Activated T-helper 1 cell treated with anti-CD3 and anti-CD28 coated beads, Interleukin-12 subunit alpha, Interleukin-12 subunit beta, Interleukin-2, Interleukin-4 antibody, amounts not matched to agents 30 ng/mL and 10 ng/mL and 1 ng/mL, durations not matched to agents 14 hours and 24 hours and 36 hours (primary cell): ENCODE data around the gene CHRNB1. TPM values are rescaled to one million over a fixed set of nuclear protein-coding genes. Genes with fewer than 3 reads are reported as not detected.
"Not testable (repeated sequence)": the region's sequence is repeated elsewhere in the genome, so short reads cannot be mapped to it uniquely, and the experiment has no call there.

ENCODE experiments used
- DNase-seq: peaks from one replicate; pipeline ENCODE4 v3.0.0; 2021; ENCODE audit warnings: low spot score
- H3K27ac Mint-ChIP-seq: one replicate; pipeline ENCODE4 v1.8.0; 2021; ENCODE audit warnings: mild to moderate bottlenecking, mixed read lengths
- H3K27me3 Mint-ChIP-seq: one replicate; pipeline ENCODE4 v1.8.0; 2022; ENCODE audit warnings: mild to moderate bottlenecking, moderate library complexity, mixed read lengths; ENCODE audit not compliant: insufficient read depth
- H3K36me3 Mint-ChIP-seq: one replicate; pipeline ENCODE4 v1.8.0; 2021; ENCODE audit warnings: low read depth, mixed read lengths
- H3K4me1 Mint-ChIP-seq: one replicate; pipeline ENCODE4 v1.8.0; 2021; ENCODE audit warnings: low read depth, mixed read lengths
- H3K4me3 Mint-ChIP-seq: one replicate; pipeline ENCODE4 v1.8.0; 2021; ENCODE audit warnings: mild to moderate bottlenecking, moderate library complexity, mixed read lengths
- H3K9me3 Mint-ChIP-seq: one replicate; pipeline ENCODE4 v1.8.0; 2021; ENCODE audit warnings: mixed read lengths
- intact Hi-C: fragments of 100-400 bp; cut with micrococcal nuclease; formaldehyde crosslinking; loops from one replicate; pipeline ENCODE4 v1.15.1; 2024
- total RNA-seq: library from RNA; stranded (reverse); gene quantifications from 2 replicates; pipeline ENCODE4 v1.2.3, GENCODE V29; 2022

The CHRNB1 gene
- total RNA-seq, 1 donor from 2014 or later = 6.6 TPM

GRCh38 chr17:7467498-7467897 is 22.6 kb downstream of the CHRNB1 start:
- H3K27me3 Mint-ChIP-seq = no peaks in the 10 kb centered on the region
- DNase-seq = no peak
- intact Hi-C loops = no loop called here
- no peak overlapping the region for H3K4me3 Mint-ChIP-seq
- peaks cover 4% of the 10 kb centered on the region for H3K36me3 Mint-ChIP-seq
- no peak overlapping the region for H3K27ac Mint-ChIP-seq
- peaks cover 17% of the 10 kb centered on the region for H3K4me1 Mint-ChIP-seq
- H3K9me3 Mint-ChIP-seq = no peaks in the 10 kb centered on the region

- no peaks in the 10 kb centered on the region for H3K27me3 Mint-ChIP-seq
- intact Hi-C loops = no loop called here
- peaks cover 17% of the 10 kb centered on the region for H3K4me1 Mint-ChIP-seq
- no peak overlapping the region for H3K27ac Mint-ChIP-seq
- no peaks in the 10 kb centered on the region for H3K9me3 Mint-ChIP-seq
- peaks cover 2% of the 10 kb centered on the region for H3K36me3 Mint-ChIP-seq
- no peak for DNase-seq
- H3K4me3 Mint-ChIP-seq = no peak overlapping the region
Measured at GRCh38 chr17:7468290-7468689, 23.4 kb downstream of the CHRNB1 start.

- no peak overlapping the region for H3K27ac Mint-ChIP-seq
- peaks cover 17% of the 10 kb centered on the region for H3K4me1 Mint-ChIP-seq
- H3K9me3 Mint-ChIP-seq = no peaks in the 10 kb centered on the region
- intact Hi-C loops = no loop called here
- no peaks in the 10 kb centered on the region for H3K27me3 Mint-ChIP-seq
- DNase-seq = no peak
- no peak overlapping the region for H3K4me3 Mint-ChIP-seq
- H3K36me3 Mint-ChIP-seq = peaks cover 2% of the 10 kb centered on the region
Measured at GRCh38 chr17:7468804-7469389, 24.0 kb downstream of the CHRNB1 start.

- H3K27me3 Mint-ChIP-seq, H3K9me3 Mint-ChIP-seq, intact Hi-C loops, H3K27ac Mint-ChIP-seq, H3K4me3 Mint-ChIP-seq, DNase-seq, H3K36me3 Mint-ChIP-seq: not testable (repeated sequence)
- peaks cover 17% of the 10 kb centered on the region for H3K4me1 Mint-ChIP-seq
Measured at GRCh38 chr17:7469843-7470242, 25.0 kb downstream of the CHRNB1 start.

GRCh38 chr17:7470457-7470973 is 25.7 kb downstream of the CHRNB1 start:
- H3K27ac Mint-ChIP-seq, H3K36me3 Mint-ChIP-seq, H3K27me3 Mint-ChIP-seq, H3K4me3 Mint-ChIP-seq, H3K9me3 Mint-ChIP-seq, DNase-seq, intact Hi-C loops: not testable (repeated sequence)
- H3K4me1 Mint-ChIP-seq = peaks cover 17% of the 10 kb centered on the region

- intact Hi-C loops = no loop called here
- Mint-ChIP-seq H3K9me3 (no peaks in the 10 kb centered on the region), H3K4me3 (no peak overlapping the region), H3K4me1 (peaks cover 26% of the 10 kb centered on the region), H3K27me3 (no peaks in the 10 kb centered on the region), H3K27ac (no peak overlapping the region), H3K36me3 (no peaks in the 10 kb centered on the region)
- DNase-seq = no peak
Measured at GRCh38 chr17:7471729-7472128, 26.9 kb downstream of the CHRNB1 start.

GRCh38 chr17:7474767-7475166 is 29.9 kb downstream of the CHRNB1 start:
- H3K9me3 Mint-ChIP-seq, intact Hi-C loops, DNase-seq, H3K27ac Mint-ChIP-seq, H3K27me3 Mint-ChIP-seq, H3K4me3 Mint-ChIP-seq, H3K36me3 Mint-ChIP-seq: not testable (repeated sequence)
- H3K4me1 Mint-ChIP-seq = peaks cover 41% of the 10 kb centered on the region

GRCh38 chr17:7475764-7476422 is 31.0 kb downstream of the CHRNB1 start:
- Mint-ChIP-seq H3K4me3 (no peak overlapping the region), H3K27me3 (no peaks in the 10 kb centered on the region), H3K9me3 (no peaks in the 10 kb centered on the region), H3K27ac (no peak overlapping the region), H3K36me3 (peaks cover 2% of the 10 kb centered on the region), H3K4me1 (peaks cover 47% of the 10 kb centered on the region)
- intact Hi-C loops = no loop called here
- DNase-seq = no peak

GRCh38 chr17:7476494-7476893 is 31.6 kb downstream of the CHRNB1 start:
- Mint-ChIP-seq H3K9me3 (no peaks in the 10 kb centered on the region), H3K27ac (peak overlapping the region; percentile 11), H3K36me3 (peaks cover 2% of the 10 kb centered on the region), H3K27me3 (no peaks in the 10 kb centered on the region), H3K4me3 (no peak overlapping the region), H3K4me1 (peaks cover 46% of the 10 kb centered on the region)
- DNase-seq = no peak
- intact Hi-C loops = no loop called here

GRCh38 chr17:7476951-7477350 is 32.1 kb downstream of the CHRNB1 start:
- Mint-ChIP-seq H3K36me3 (peaks cover 2% of the 10 kb centered on the region), H3K9me3 (no peaks in the 10 kb centered on the region), H3K27ac (no peak overlapping the region), H3K4me1 (peaks cover 44% of the 10 kb centered on the region), H3K4me3 (peak overlapping the region; percentile 19), H3K27me3 (no peaks in the 10 kb centered on the region)
- intact Hi-C loops = no loop called here
- no peak for DNase-seq

- Mint-ChIP-seq H3K27me3 (no peaks in the 10 kb centered on the region), H3K4me3 (peak overlapping the region; percentile 91), H3K4me1 (peaks cover 43% of the 10 kb centered on the region), H3K27ac (peak overlapping the region; percentile 91), H3K36me3 (peaks cover 2% of the 10 kb centered on the region), H3K9me3 (no peaks in the 10 kb centered on the region)
- no peak for DNase-seq
- intact Hi-C loops = no loop called here
Measured at GRCh38 chr17:7477392-7478275, 32.8 kb downstream of the CHRNB1 start.

- intact Hi-C loops = loop anchor here (1.0 kb wide), 2 partner anchors 23 to 94 kb away; no protein-coding TSS in a partner anchor
- H3K4me1 Mint-ChIP-seq = peaks cover 49% of the 10 kb centered on the region
- peak overlapping the region; percentile 91 for H3K27ac Mint-ChIP-seq
- DNase-seq = peak; percentile 39
- H3K27me3 Mint-ChIP-seq = no peaks in the 10 kb centered on the region
- no peaks in the 10 kb centered on the region for H3K9me3 Mint-ChIP-seq
- peak overlapping the region; percentile 91 for H3K4me3 Mint-ChIP-seq
- H3K36me3 Mint-ChIP-seq = peaks cover 2% of the 10 kb centered on the region
Measured at GRCh38 chr17:7478276-7479212, 33.7 kb downstream of the CHRNB1 start.
